Stimulated activated CD8-positive, alpha-beta memory T cell treated with anti-CD3 and anti-CD28 coated beads, Interleukin-12 subunit alpha, Interleukin-12 subunit beta, amount 100 ng/mL, for 4 hours (primary cell): Measurements from ENCODE around the gene REEP2.
A peak's percentile ranks its signal among the peaks of the same experiment; 100 is the strongest.

Experiments used
- DNase-seq: peaks from one replicate; pipeline ENCODE4 v3.0.0-alpha.2; 2020; ENCODE audit warnings: low read depth

The REEP2 gene

GRCh38 chr5:138448481-138449398 is 9.9 kb downstream of the REEP2 start:
- no peak for DNase-seq

- peak; percentile 58 for DNase-seq
Observed at GRCh38 chr5:138449501-138450239, 10.8 kb downstream of the REEP2 start.

- DNase-seq: no peak
Observed at GRCh38 chr5:138450971-138451370, 12.1 kb downstream of the REEP2 start.

GRCh38 chr5:138452720-138453119 is 13.9 kb downstream of the REEP2 start:
- no peak for DNase-seq

- DNase-seq: no peak
Observed at GRCh38 chr5:138453590-138453989, 14.7 kb downstream of the REEP2 start.

GRCh38 chr5:138454121-138454520 is 15.3 kb downstream of the REEP2 start:
- DNase-seq: no peak

GRCh38 chr5:138455232-138455930 is 16.5 kb downstream of the REEP2 start:
- DNase-seq: no peak

- DNase-seq: no peak
Observed at GRCh38 chr5:138457531-138458275, 18.8 kb downstream of the REEP2 start.

GRCh38 chr5:138458384-138458783 is 19.5 kb downstream of the REEP2 start:
- no peak for DNase-seq

- DNase-seq: no peak
Observed at GRCh38 chr5:138458856-138459255, 20.0 kb downstream of the REEP2 start.

- peak; percentile 82 for DNase-seq
Observed at GRCh38 chr5:138459311-138459933, 20.6 kb downstream of the REEP2 start.

GRCh38 chr5:138460032-138460693 is 21.3 kb downstream of the REEP2 start:
- DNase-seq: no peak

GRCh38 chr5:138461343-138462125 is 22.7 kb downstream of the REEP2 start:
- no peak for DNase-seq

- DNase-seq: no peak
Observed at GRCh38 chr5:138463419-138464007, 24.7 kb downstream of the REEP2 start.

- DNase-seq: peak; percentile 88
Observed at GRCh38 chr5:138464008-138464387, 25.1 kb downstream of the REEP2 start.

GRCh38 chr5:138464388-138465260 is 25.8 kb downstream of the REEP2 start:
- DNase-seq: peak; percentile 94

- DNase-seq: peak; percentile 93
Observed at GRCh38 chr5:138465261-138466124, 26.6 kb downstream of the REEP2 start, which contains the start of gene EGR1. TSS of gene EGR1 (plus strand) at chr5:138465479. CDS start at chr5:138465762, 283 bp downstream.
